C4-2B (cell line): Measurements from ENCODE around the gene ELANE.
"Not testable (repeated sequence)": the region's sequence is repeated elsewhere in the genome, so short reads cannot be mapped to it uniquely, and the experiment has no call there.

Source experiments
- H3K27ac ChIP-seq: fragments of 450-650 bp; 2 replicates; pipeline ENCODE4 v1.5.1; 2017
- CTCF ChIP-seq: fragments of 450-650 bp; conservative IDR thresholded peaks from 2 replicates; pipeline ENCODE4 v1.5.1; 2017; ENCODE audit warnings: mild to moderate bottlenecking
- ZFX ChIP-seq: fragments of 450-650 bp; IDR thresholded peaks from 2 replicates; pipeline ENCODE4 v1.6.1; 2017

Gene ELANE

GRCh38 chr19:815775-816499 lies 36.2 kb upstream of the ELANE start:
- TF ChIP-seq ZFX: no peak
- TF ChIP-seq CTCF: no peak
- H3K27ac ChIP-seq: no peak overlapping the region

GRCh38 chr19:816500-816857 lies 35.6 kb upstream of the ELANE start:
- no peak overlapping the region for H3K27ac ChIP-seq
- TF ChIP-seq ZFX (no peak), CTCF (no peak)

GRCh38 chr19:820212-820611 lies 31.9 kb upstream of the ELANE start:
- not testable (repeated sequence) for H3K27ac ChIP-seq

- TF ChIP-seq CTCF: no peak
- H3K27ac ChIP-seq: no peak overlapping the region
Observed at GRCh38 chr19:821231-821824, 30.8 kb upstream of the ELANE start.

- H3K27ac ChIP-seq: no peak within 1 kb of the TSS
- TF ChIP-seq ZFX (no peak), CTCF (no peak)
Observed at GRCh38 chr19:821825-822503, 30.1 kb upstream of the ELANE start, which contains the start of gene PLPPR3. TSS of gene PLPPR3 (minus strand) at chr19:821955. CDS start at chr19:821559, 396 bp downstream.

GRCh38 chr19:823565-824121 lies 28.5 kb upstream of the ELANE start:
- TF ChIP-seq CTCF (no peak), ZFX (no peak)
- no peak overlapping the region for H3K27ac ChIP-seq

- no peak for TF ChIP-seq CTCF
- TF ChIP-seq ZFX: no peak
- H3K27ac ChIP-seq: no peak overlapping the region
Observed at GRCh38 chr19:824885-825284, 27.2 kb upstream of the ELANE start.
